SU-DHL-6 (cell line): ENCODE results near the gene C4BPB.

Experiments
- H2AFZ ChIP-seq: fragments of 200-600 bp; sonication (generic); 2 replicates; pipeline ENCODE4 v1.6.1; 2014; ENCODE audit warnings: low read depth, mild to moderate bottlenecking, moderate library complexity, mixed read lengths, antibody characterized with exemption, low read length; ENCODE audit not compliant: severe bottlenecking
- H3F3A ChIP-seq: fragments of 200-600 bp; shearing (Covaris generic); 2 replicates; pipeline ENCODE4 v1.6.0; 2016; ENCODE audit warnings: antibody characterized with exemption, mild to moderate bottlenecking; ENCODE audit not compliant: insufficient read depth
- H3K27ac ChIP-seq: fragments of 200-600 bp; sonication (generic); 2 replicates; pipeline ENCODE4 v1.5.1; 2016; ENCODE audit warnings: low read depth, mild to moderate bottlenecking, low read length, moderate library complexity, mixed read lengths
- H3K27me3 ChIP-seq: fragments of 200-600 bp; sonication (generic), shearing (Covaris generic); 2 replicates; pipeline ENCODE4 v1.6.0; 2014; ENCODE audit warnings: mild to moderate bottlenecking, low read length
- H3K36me3 ChIP-seq: fragments of 200-600 bp; sonication (generic); 2 replicates; pipeline ENCODE4 v1.6.1; 2014; ENCODE audit warnings: mild to moderate bottlenecking, low read length, mixed read lengths
- H3K4me2 ChIP-seq: fragments of 300-600, 200-600 bp; shearing (Covaris generic), sonication (generic); 2 replicates; pipeline ENCODE4 v1.6.0; 2014; ENCODE audit warnings: low read length, low read depth, mild to moderate bottlenecking; ENCODE audit not compliant: poor library complexity, severe bottlenecking
- H3K4me3 ChIP-seq: fragments of 200-600 bp; sonication (generic); 2 replicates; pipeline ENCODE4 v1.5.1; 2014; ENCODE audit warnings: antibody characterized with exemption, low read length, mild to moderate bottlenecking, mixed read lengths; ENCODE audit not compliant: insufficient read depth, poor library complexity, severe bottlenecking
- H3K79me2 ChIP-seq: fragments of 200-600 bp; sonication (generic); 2 replicates; pipeline ENCODE4 v1.6.1; 2014; ENCODE audit warnings: mild to moderate bottlenecking, low read length, moderate library complexity; ENCODE audit not compliant: insufficient read depth
- H3K9ac ChIP-seq: fragments of 200-600 bp; sonication (generic); 2 replicates; pipeline ENCODE4 v1.7.0; 2014; ENCODE audit warnings: mild to moderate bottlenecking, low read length
- H3K9me2 ChIP-seq: fragments of 200-600 bp; sonication (generic); replicated peaks from 2 replicates; pipeline ENCODE4 v1.6.1; 2014; ENCODE audit warnings: low read length; ENCODE audit not compliant: insufficient read depth
- H3K9me3 ChIP-seq: fragments of 200-600 bp; sonication (generic); 2 replicates; pipeline ENCODE4 v1.6.1; 2014; ENCODE audit warnings: low read length, mixed read lengths; ENCODE audit not compliant: insufficient read depth
- H4K20me1 ChIP-seq: fragments of 200-600 bp; sonication (generic); 2 replicates; pipeline ENCODE4 v1.6.1; 2014; ENCODE audit warnings: low read depth, mild to moderate bottlenecking, antibody characterized with exemption, low read length, moderate library complexity, mixed read lengths
- CTCF ChIP-seq: fragments of 200-600 bp; sonication (generic); IDR thresholded peaks from one replicate; pipeline ENCODE4 v1.5.1; 2017; ENCODE audit warnings: antibody characterized with exemption, mild to moderate bottlenecking, low read length, moderate library complexity; ENCODE audit not compliant: insufficient read depth, poor library complexity, severe bottlenecking
- EZH2phosphoT487 ChIP-seq: fragments of 200-600 bp; sonication (generic), shearing (Covaris generic); conservative IDR thresholded peaks from 2 replicates; pipeline ENCODE4 v1.6.1; 2018; ENCODE audit warnings: mild to moderate bottlenecking, antibody characterized with exemption, low read length, moderate library complexity, mixed read lengths

Gene C4BPB

DNA sequence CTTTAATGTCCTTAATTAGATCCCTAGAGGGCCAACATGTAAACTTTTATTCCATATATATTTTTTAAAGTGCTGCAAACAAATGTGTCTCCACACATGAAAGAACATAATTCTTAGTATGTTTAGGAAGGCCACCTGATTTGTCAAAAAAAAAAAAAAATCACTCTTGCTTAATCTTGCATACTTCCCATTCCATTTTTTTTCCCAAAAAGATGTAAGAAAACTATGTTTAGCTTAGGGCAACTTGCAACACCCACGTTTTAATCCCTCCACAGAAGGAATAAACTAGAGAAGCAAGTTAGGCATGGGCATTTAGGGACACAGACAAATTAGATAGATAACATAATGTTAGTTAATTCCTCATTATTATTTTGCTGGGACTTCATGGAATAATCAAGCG is 43.2 kb upstream of the C4BPB start:
- H2AFZ ChIP-seq, result no peak overlapping the region
- H3K4me3 ChIP-seq, result no peak overlapping the region
- no peaks in the 10 kb centered on the region for H3K9me2 ChIP-seq
- no peaks in the 10 kb centered on the region for H3K79me2 ChIP-seq
- no peak overlapping the region for H3K9ac ChIP-seq
- no peak overlapping the region for H3K4me2 ChIP-seq
- H4K20me1 ChIP-seq, result no peaks in the 10 kb centered on the region
- H3F3A ChIP-seq, result no peaks in the 10 kb centered on the region
- H3K27ac ChIP-seq, result no peak overlapping the region
- H3K27me3 ChIP-seq, result no peaks in the 10 kb centered on the region; the same call in 1 of the 2 replicates
- H3K36me3 ChIP-seq, result no peaks in the 10 kb centered on the region
- TF ChIP-seq EZH2phosphoT487 (no peak), CTCF (no peak)
- H3K9me3 ChIP-seq, result no peaks in the 10 kb centered on the region

DNA sequence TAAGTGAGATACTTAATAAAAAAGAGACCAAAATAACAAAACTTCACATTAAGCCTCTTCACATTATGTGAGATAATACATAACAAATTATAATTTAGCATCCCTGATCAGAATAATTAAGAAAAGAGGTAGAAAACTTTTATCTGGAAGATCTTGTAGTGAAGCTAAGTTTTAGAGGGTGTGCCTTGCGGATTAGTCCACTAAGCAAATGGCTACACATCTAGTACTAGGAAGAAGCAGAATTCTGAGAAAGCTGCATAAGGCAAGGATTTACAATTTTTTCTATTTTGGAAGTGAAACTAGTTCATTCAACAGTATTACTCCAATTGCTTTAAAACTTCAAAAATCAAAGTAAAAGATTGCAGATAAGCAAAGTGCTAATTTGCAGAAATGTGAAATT is 41.2 kb upstream of the C4BPB start:
- Histone ChIP-seq H3K9ac (no peak overlapping the region), H3K4me2 (no peak overlapping the region), H2AFZ (no peak overlapping the region), H3K27me3 (no peaks in the 10 kb centered on the region; the same call in 1 of the 2 replicates), H3K79me2 (no peaks in the 10 kb centered on the region), H4K20me1 (no peaks in the 10 kb centered on the region), H3K4me3 (no peak overlapping the region), H3K27ac (no peak overlapping the region), H3K36me3 (no peaks in the 10 kb centered on the region), H3K9me3 (no peaks in the 10 kb centered on the region), H3K9me2 (no peaks in the 10 kb centered on the region), H3F3A (no peaks in the 10 kb centered on the region)
- TF ChIP-seq CTCF (no peak), EZH2phosphoT487 (no peak)

- no peak overlapping the region for H2AFZ ChIP-seq
- H3K27me3 ChIP-seq, result no peaks in the 10 kb centered on the region; the same call in 1 of the 2 replicates
- H3F3A ChIP-seq, result no peaks in the 10 kb centered on the region
- no peaks in the 10 kb centered on the region for H4K20me1 ChIP-seq
- no peak overlapping the region for H3K4me2 ChIP-seq
- H3K4me3 ChIP-seq, result no peak overlapping the region
- no peaks in the 10 kb centered on the region for H3K9me2 ChIP-seq
- H3K9ac ChIP-seq, result no peak overlapping the region
- H3K9me3 ChIP-seq, result no peaks in the 10 kb centered on the region
- H3K79me2 ChIP-seq, result no peaks in the 10 kb centered on the region
- TF ChIP-seq EZH2phosphoT487 (no peak), CTCF (no peak)
- H3K36me3 ChIP-seq, result no peaks in the 10 kb centered on the region
- no peak overlapping the region for H3K27ac ChIP-seq
Measured at GRCh38 chr1:207048041-207048440, 40.6 kb upstream of the C4BPB start.
